PFSK-1 (cell line): ENCODE results near the gene LPCAT4.
A peak's percentile ranks its signal among the peaks of the same experiment; 100 is the strongest.

Experiments
- FOXP2 ChIP-seq: optimal IDR thresholded peaks from 2 replicates; pipeline ENCODE3; 2011; ENCODE audit warnings: borderline replicate concordance, control low read depth, inconsistent platforms; ENCODE audit not compliant: insufficient read depth; ENCODE audit errors: extremely low read length, extremely low read depth
- POLR2AphosphoS5 ChIP-seq: IDR thresholded peaks from 2 replicates; pipeline ENCODE4 v1.6.1; 2012; ENCODE audit warnings: low read depth, mild to moderate bottlenecking, control low read depth, low read length, moderate library complexity
- REST ChIP-seq, 2 experiments: IDR thresholded peaks; 2 replicates each; pipeline versions ENCODE4 v1.6.1 to v1.8.0; 2011 to 2012; ENCODE audit warnings: low read depth in 2 of 2, low read length in 2 of 2, control low read depth in 1 of 2, inconsistent platforms in 1 of 2, mild to moderate bottlenecking in 1 of 2, moderate library complexity in 1 of 2; ENCODE audit not compliant: insufficient read depth in 1 of 2
- SIN3A ChIP-seq: IDR thresholded peaks from 2 replicates; pipeline ENCODE4 v1.6.1; 2012; ENCODE audit warnings: mild to moderate bottlenecking, low read length, moderate library complexity, borderline replicate concordance; ENCODE audit not compliant: insufficient read depth
- TAF1 ChIP-seq: IDR thresholded peaks from 2 replicates; pipeline ENCODE4 v1.6.1; 2012; ENCODE audit warnings: low read length, control low read depth, borderline replicate concordance; ENCODE audit not compliant: insufficient read depth

LPCAT4 gene

GRCh38 chr15:34323217-34323616 lies 43.8 kb downstream of the LPCAT4 start:
- TF ChIP-seq TAF1 (no peak), POLR2AphosphoS5 (no peak), REST (IDR thresholded peaks at IDR 0.05; ENCODE audit: insufficient read depth in 1 of 2, low read depth in 2 of 2, low read length in 2 of 2) (no peak), FOXP2 (no peak), SIN3A (no peak)

DNA sequence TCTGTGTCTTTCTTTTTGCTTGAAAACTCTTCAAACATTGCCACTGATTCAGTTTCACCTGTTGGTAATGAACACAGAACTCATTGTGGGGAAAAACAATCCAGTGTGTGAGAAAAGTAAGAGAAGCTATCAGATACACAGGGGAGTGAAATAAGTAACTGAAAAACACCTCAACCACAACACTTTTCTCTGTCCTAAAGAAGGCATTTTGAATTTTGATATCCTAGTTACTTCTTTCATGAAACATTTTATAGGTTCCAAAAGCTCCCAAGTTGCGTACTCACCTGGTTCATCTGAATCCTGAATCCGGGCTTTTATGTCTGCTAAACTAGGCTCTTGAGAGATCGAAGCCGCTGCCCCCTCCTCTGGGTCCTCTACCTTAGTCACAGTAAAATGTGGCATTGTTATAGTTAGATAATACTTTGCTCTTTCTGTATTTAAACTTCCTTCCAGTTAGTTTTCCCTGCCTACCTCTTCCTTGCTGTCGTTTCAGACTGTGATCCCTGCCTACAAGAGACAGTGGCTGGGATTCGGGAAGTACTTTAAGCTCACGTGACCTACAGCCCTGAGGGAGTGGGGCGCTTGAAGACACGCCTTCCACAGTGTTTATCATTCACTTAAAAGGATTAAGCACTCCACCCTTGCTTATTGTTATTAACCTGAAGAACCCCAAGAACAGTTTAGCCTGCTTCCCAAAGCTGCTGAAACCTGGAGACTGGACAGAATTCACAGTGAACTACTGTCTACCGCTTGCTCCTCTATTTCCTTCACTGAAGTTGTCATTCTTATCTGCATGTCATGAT lies 48.5 kb downstream of the LPCAT4 start:
- TF ChIP-seq POLR2AphosphoS5 (0 out of 2 replicates have a peak, but pooled peaks have one; percentile 35), TAF1 (no peak), REST (IDR thresholded peaks at IDR 0.05; ENCODE audit: insufficient read depth in 1 of 2, low read depth in 2 of 2, low read length in 2 of 2) (no peak), FOXP2 (no peak), SIN3A (0 out of 2 replicates have a peak, but pooled peaks have one; percentile 52)

- no peak for TF ChIP-seq FOXP2
- TF ChIP-seq SIN3A, result no peak
- no peak for TF ChIP-seq POLR2AphosphoS5
- TF ChIP-seq REST (IDR thresholded peaks at IDR 0.05; ENCODE audit: insufficient read depth in 1 of 2, low read depth in 2 of 2, low read length in 2 of 2), result no peak
- TF ChIP-seq TAF1, result no peak
These were observed 52.2 kb downstream of the LPCAT4 start for GRCh38 chr15:34314491-34315490.

GRCh38 chr15:34311563-34311962 lies 55.4 kb downstream of the LPCAT4 start:
- no peak for TF ChIP-seq POLR2AphosphoS5
